Activated CD4-positive, CD25-positive, alpha-beta regulatory T cell treated with anti-CD3 and anti-CD28 coated beads, Interleukin-2, amount 50 U/mL, for 24 hours (primary cell): ENCODE data around the gene OXNAD1.

Source experiments
- ATAC-seq, 2 donors: fragments of 150-1000 bp; cut with Tn5 transposase; one replicate each; pipeline ENCODE4 v1.10.0; 2021; ENCODE audit warnings: mild to moderate bottlenecking in 1 of 2, moderate library complexity in 1 of 2

Gene OXNAD1

DNA sequence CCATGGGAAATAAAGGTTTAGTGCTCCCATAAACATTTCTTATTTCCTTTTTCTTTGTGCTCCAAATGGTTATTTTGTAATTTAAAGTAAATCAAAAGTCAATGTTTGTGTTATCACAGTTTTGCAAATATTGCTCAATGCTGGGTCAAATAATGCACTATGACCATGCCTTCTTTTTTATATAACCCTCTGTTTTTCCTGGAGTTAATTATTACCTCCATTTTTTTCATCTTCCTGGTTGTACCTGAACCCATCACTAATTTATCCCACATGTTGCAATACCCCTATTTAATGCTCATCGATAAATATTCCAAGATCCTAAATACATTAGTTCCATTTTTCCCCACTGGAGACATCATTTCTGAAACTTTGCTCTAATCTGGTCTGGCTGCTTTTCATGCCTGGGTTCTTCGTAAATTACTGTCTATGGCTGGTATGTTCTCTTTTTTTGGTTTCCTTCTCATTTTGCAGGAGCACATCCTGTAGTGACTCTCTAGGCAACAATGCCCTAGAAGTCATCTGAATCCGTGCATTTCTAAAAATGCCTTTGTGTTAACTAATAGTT, 66.4 kb downstream of the OXNAD1 start:
- ATAC-seq: no peak

- no peak for ATAC-seq
Measured at GRCh38 chr3:16332904-16333426, 68.0 kb downstream of the OXNAD1 start.

DNA sequence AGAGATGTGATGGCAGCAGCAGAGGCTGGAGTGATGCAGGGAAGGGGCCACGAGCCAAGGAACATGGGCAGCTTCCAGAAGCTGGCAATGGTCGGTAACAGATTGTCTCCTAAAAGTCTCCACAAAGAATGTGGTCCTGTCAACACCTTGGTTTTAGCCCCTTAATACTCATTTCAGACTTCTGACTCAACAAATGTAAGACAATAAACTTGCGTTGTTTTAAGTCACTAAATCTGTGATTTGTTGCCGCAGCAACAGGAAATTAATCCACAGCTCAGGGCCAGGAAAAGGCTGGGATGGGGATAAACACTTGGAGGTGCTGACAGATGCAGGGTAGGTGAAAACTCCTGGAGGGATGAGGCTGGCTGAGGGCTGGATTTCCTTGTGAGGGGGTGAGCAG, 69.9 kb downstream of the OXNAD1 start:
- no peak for ATAC-seq

DNA sequence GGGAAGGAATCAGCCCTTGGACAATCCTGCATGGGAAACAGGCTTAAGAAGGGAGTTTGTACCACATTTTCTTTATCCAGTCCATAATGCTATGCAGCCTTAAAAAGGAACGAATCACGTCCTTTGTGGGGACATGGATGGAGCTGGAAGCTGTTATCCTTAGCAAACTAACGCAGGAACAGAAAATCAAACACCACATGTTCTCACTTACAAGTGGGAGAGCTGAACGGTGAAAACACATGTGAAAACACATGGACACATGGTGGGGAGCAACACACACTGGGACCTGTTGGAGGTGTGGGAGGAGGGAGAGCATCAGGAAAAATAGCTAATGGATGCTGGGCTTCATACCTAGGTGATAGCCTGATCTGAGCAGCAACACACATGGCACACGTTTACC, 70.3 kb downstream of the OXNAD1 start:
- no peak for ATAC-seq

DNA sequence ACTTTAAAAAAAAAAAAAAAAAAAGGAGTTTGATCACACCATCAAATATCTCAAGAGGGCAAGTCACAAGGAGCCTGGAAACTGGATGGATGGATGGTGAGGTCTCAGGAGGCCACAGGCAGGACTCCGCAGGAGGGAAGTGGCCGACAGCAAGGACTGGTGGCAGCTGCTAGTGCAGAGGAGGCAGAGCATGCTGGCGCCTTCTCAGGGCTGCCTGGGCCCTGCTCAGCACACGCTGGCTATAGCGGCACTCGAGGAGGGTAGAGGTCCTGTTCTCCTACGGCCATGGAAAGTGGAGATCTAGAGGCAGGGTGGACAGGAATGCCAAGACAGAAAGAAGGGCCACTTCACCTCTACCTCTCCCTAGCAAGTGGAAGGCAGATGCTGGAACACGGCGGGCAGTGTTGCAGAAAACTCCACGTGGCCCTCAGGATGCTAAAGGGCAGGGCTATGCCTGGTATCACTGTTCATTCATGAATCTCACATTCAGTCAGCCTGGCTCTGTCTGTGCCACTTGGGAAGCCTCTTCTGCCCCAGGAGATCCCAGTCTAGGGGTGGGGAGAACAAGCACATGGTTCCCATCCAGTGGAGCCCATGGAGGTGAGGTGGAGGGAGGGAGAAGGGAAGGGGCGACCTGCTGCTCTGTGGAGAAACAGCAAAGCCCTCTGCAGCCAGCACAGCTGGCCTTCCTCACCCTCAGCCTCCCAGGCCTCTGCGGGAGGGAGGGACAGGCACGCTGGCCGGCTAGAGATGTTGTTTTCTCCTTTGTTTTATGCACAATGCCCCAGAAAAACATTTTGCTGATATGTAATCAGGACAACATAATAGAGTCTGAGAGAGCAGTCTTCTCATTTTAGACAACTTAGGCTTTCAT, 71.0 kb downstream of the OXNAD1 start:
- ATAC-seq: no peak

DNA sequence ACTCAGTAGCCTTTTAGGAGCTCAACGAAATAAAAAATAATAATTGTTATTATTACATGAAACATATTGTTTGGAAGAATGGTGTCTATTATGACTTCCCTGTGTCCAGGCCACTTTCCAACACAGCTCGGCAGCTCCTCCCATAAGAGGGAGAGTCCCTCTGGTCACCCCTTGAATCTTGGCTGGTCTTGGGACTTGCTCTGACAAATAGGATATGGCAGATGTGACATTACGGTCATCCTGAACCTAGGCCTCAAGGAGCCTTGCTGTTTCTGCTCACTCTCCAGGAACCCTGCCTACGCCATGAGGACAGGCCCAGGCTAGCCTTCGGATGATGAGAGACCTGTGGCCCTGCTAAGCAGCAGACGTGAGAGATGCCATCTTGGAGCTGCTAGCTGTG, 71.8 kb downstream of the OXNAD1 start:
- ATAC-seq: no peak

DNA sequence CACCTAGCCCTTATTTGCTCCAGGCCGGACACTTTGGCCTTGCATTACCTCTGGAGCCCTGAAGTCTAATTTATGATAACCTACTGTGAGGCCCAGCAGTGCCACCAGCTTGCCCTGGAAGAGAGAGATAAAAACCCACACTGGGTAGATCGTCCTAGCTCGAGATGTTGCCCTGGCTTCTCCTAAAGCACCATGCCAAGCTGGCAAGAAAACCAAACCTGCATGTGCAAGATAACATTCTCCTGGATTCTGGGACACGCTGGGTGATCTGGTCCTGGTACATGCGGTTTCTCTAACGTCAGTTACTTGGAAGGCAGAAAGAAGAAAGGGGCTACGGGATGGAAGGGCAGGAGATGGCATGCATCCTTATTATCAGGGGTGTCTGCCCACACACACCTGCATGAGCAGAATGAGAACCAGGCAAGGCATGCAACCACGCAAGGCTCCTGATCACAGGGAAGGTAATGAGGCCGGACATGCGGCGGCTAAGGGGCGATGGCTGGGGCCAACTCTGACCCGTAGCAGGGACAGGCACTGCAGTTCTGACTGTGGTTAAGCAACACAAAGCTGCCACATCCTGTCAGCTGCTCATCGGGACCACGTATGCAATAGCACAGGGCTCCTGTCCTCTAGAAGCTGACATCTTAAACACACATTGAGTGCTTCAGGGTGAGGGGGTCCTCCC, 73.0 kb downstream of the OXNAD1 start:
- ATAC-seq: peak; percentile 69 to 73

GRCh38 chr3:16338999-16339398, 74.0 kb downstream of the OXNAD1 start:
- ATAC-seq: peak; percentile 79 to 87

- no peak for ATAC-seq
Measured at GRCh38 chr3:16343101-16343500, 78.1 kb downstream of the OXNAD1 start.

DNA sequence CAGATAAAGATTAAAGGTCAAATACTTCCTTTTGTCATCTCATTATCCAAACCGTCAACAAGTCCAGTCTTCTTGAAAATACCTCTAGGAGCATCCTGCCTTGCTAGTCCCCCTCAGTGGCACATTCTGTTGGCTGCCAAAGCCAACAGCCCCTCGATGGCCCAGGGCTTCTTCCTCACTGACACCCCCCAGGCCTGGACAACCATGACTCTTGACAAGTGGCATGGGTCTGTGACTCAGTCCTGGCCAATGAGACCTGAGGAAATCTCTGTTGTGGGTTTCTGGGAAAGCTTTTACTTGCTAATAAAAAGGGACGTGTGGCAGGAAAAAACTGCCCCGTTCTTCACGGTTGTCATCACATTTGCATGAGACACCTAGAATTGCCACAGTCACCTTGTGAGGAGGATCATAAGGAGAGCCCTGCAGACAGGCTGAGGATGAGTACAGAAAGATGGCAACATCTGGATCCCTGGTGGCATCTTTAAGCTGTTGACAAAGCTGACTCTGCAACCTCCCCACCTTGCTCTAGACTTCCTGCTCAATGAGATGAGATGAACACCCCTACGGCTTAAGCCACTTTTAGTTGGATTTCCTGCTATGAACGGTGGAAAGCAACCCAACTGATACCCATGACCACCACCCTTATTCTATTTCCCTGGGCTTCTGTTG, 81.5 kb downstream of the OXNAD1 start:
- no peak for ATAC-seq

DNA sequence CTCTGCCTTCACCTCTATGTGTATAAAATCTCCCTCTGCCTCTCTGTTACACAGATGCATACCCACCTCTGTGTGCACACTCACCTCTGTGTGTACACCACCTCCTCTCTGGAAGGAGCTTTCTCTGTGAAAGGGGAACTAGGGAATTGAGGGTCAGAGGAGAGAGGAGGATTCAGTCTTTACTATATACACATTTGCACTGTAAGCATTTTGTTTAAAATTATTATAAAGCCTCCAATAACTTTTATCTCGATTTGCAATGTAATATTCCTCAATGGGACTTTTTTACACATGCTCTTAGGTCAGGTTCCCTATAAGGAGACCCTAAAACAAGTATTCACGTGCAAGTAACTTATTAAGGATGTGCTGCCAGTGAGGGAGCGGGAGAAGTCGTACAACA, 82.5 kb downstream of the OXNAD1 start:
- ATAC-seq: no peak

- ATAC-seq: no peak
Measured at GRCh38 chr3:16349986-16350596, 85.1 kb downstream of the OXNAD1 start.

DNA sequence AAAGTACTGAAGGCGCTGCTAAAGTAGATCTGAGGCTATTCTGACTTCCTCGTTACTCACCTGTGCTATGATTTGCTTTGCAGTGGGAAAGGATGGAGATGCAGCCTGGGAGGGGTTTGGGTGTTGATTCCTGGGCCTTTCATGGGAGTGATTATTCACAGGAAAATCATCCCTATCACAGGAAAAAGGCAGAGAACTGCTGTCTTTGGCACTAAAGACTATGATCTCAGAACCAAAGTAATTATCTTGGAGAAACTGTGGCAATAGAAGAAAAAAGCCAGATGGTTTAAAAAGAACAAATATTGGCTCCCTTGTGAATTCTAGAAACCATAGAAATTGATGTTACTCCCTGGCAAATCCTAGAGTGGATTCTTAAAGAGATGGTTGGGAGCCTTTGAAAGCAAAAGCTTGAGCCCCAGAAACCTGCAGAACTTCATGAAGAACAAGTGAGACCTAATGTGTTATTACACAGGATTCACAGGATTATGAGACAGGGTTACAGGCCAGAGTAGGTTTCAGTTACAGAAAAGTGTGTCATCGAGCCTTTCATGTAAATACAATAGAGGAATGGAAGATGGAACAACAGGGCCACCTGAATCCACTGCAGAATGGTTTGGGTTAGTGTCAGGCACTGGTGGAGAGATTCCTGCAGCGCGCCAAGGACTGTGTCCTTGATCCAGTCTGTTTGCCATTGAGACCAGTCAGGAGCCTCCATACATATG, 85.7 kb downstream of the OXNAD1 start:
- ATAC-seq: no peak

GRCh38 chr3:16352428-16352827, 87.4 kb downstream of the OXNAD1 start:
- ATAC-seq: no peak

DNA sequence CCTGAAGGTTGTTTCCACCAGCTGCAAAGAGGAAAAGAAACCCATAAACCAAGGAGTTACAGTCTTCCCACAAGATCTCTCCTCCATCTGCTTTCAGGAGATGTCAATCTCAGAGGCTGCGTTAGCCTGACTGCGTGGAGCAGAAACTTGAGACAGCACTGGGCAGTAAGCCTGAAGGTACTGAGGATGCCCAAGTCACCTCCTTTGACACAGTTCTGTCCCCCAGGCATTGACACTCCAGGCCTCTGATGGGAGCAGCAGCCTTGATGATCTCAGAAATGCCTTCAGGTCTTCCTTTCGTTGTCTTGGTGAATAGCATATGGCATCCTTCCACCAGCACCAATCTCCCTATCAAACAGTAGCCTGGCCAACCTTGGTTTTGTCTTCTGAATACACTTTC, 89.3 kb downstream of the OXNAD1 start:
- no peak for ATAC-seq
